Neural crest cell (in vitro differentiated cells): ENCODE data around the gene DNHD1. TPM values are rescaled to one million over a fixed set of nuclear protein-coding genes. Genes with fewer than 3 reads are reported as not detected.

Source experiments
- DNase-seq: peaks from one replicate; pipeline ENCODE4 v3.0.0; 2021; ENCODE audit warnings: low read depth, mixed read lengths, low spot score
- H3K27ac Mint-ChIP-seq: one replicate; pipeline ENCODE4 v1.8.0; 2021; ENCODE audit warnings: mild to moderate bottlenecking, mixed read lengths; ENCODE audit not compliant: unreplicated experiment
- H3K27me3 Mint-ChIP-seq: 2 replicates; pipeline ENCODE4 v1.8.0; 2021; ENCODE audit warnings: low read depth, mild to moderate bottlenecking, mixed read lengths
- H3K36me3 Mint-ChIP-seq: 2 replicates; pipeline ENCODE4 v1.8.0; 2021; ENCODE audit warnings: low read depth, mild to moderate bottlenecking, mixed read lengths
- H3K4me1 Mint-ChIP-seq: 2 replicates; pipeline ENCODE4 v1.8.0; 2021; ENCODE audit warnings: mixed read lengths
- H3K4me3 Mint-ChIP-seq: one replicate; pipeline ENCODE4 v1.8.0; 2021; ENCODE audit warnings: mild to moderate bottlenecking, mixed read lengths
- H3K9me3 Mint-ChIP-seq: 2 replicates; pipeline ENCODE4 v1.8.0; 2021; ENCODE audit warnings: mixed read lengths
- total RNA-seq: library from RNA; stranded (reverse); gene quantifications from 2 replicates; pipeline ENCODE4 v1.2.1, GENCODE V29; 2021
- TF ChIP-seq, protein P1 (sequence below): fragments of 200-600 bp; sonication (generic); conservative IDR thresholded peaks from 2 replicates; pipeline ENCODE4 v1.5.0; 2021; ENCODE audit warnings: antibody characterized with exemption, mild to moderate bottlenecking

Gene DNHD1
- total RNA-seq, 1 donor from 2014 or later = 10.2 TPM

DNA sequence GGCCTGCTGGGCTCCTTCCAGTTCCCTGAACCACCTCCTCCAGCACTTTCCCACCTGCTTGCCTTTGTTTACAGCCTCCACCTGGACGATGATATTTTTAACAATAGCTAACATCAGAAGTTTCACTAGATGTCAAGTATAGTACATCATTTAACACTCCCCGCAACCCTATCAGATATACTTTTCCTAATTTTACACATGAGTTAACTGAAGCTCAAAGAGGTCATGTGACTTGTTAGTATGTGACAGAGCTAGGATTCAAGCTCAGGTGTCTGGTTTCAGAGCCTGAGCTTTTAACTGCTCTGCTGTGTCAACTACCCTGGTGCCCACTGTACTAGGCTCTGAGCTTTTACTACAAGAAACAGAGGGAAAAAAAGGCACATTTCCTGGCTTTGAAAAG lies 42.0 kb upstream of the DNHD1 start:
- Mint-ChIP-seq H3K27ac (no peak overlapping the region), H3K36me3 (no peaks in the 10 kb centered on the region), H3K27me3 (no peaks in the 10 kb centered on the region), H3K9me3 (no peaks in the 10 kb centered on the region), H3K4me1 (no peaks in the 10 kb centered on the region), H3K4me3 (no peak overlapping the region)
- DNase-seq = no peak
- TF ChIP-seq, protein P1, sequence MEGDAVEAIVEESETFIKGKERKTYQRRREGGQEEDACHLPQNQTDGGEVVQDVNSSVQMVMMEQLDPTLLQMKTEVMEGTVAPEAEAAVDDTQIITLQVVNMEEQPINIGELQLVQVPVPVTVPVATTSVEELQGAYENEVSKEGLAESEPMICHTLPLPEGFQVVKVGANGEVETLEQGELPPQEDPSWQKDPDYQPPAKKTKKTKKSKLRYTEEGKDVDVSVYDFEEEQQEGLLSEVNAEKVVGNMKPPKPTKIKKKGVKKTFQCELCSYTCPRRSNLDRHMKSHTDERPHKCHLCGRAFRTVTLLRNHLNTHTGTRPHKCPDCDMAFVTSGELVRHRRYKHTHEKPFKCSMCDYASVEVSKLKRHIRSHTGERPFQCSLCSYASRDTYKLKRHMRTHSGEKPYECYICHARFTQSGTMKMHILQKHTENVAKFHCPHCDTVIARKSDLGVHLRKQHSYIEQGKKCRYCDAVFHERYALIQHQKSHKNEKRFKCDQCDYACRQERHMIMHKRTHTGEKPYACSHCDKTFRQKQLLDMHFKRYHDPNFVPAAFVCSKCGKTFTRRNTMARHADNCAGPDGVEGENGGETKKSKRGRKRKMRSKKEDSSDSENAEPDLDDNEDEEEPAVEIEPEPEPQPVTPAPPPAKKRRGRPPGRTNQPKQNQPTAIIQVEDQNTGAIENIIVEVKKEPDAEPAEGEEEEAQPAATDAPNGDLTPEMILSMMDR = no peak

DNA sequence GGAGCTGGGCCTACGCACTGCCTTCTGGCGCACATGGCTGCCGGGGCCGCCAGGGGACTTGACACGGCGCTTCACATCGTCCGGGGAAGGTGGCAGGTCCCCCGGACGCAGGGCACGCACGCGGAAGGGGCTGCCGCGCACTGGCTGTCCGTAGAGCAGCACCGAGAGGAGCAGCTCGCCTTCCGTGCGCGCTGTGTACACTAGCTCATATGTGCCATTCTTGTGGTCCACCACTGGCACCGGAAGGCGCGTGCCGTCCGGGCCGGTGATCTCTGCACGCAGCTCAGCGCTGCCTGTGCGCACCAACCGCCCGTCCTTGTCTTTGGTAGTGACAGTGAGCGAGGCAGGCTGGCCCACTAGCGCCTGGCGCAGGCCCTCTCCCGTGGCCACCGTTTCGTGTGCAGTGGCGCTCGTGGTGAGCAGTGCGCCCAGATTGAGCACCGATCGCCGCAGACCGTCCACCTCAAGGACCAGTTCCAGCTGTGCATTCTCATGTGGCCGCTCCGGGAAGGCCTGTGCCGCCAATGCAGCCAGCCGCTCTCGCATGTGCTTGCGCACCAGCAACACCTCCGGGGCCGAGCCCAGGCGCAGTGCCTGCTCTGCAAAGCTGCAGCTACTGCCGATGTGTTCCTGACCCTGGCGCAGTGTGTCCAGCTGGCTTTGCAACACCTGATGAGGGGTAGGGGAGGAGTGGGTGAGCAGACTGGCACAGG lies 40.6 kb upstream of the DNHD1 start:
- Mint-ChIP-seq H3K4me1 (no peaks in the 10 kb centered on the region), H3K27ac (no peak overlapping the region), H3K27me3 (no peaks in the 10 kb centered on the region), H3K9me3 (no peaks in the 10 kb centered on the region), H3K36me3 (peaks cover 3% of the 10 kb centered on the region), H3K4me3 (no peak overlapping the region)
- DNase-seq = no peak
- TF ChIP-seq, protein P1 = no peak

DNA sequence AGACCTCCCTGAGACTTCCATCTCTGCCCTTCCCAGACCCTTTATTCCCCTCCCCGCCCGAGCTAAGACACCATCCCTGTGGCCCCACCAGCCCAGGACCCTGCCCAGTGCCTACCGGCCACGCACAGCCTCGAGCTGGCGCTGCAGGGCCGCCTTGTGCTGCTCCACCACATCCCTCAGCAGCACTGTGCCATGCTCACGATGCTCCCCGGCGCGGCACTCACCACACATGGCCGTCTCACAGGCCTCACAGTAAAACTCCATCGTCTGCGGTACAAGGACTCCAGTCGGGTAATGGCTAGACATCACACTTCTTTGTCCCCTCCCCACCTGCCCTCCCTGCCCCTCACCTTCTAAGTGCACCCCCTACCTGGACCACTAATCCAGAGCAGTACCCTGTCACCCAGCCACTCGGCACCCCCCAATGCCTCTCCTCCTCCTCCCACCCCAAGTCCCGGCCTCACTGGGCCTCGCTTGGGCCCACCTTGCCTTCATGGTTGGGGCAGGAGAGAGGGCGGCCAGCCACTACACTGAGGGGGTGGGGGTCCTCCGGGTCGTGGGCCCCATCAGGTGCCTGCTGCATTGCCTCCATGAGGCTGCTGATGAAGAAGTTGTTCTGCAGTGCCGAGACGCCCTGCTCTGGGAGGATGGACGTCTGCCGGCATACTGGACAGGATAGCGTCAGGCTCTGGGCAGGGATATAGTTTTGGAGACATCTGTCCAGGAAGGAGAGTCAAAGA lies 39.3 kb upstream of the DNHD1 start:
- H3K27me3 Mint-ChIP-seq = no peaks in the 10 kb centered on the region
- H3K4me1 Mint-ChIP-seq = no peaks in the 10 kb centered on the region
- H3K9me3 Mint-ChIP-seq = no peaks in the 10 kb centered on the region
- no peak overlapping the region for H3K4me3 Mint-ChIP-seq
- H3K27ac Mint-ChIP-seq = no peak overlapping the region
- TF ChIP-seq, protein P1 = no peak
- H3K36me3 Mint-ChIP-seq = peaks cover 3% of the 10 kb centered on the region
- no peak for DNase-seq

DNA sequence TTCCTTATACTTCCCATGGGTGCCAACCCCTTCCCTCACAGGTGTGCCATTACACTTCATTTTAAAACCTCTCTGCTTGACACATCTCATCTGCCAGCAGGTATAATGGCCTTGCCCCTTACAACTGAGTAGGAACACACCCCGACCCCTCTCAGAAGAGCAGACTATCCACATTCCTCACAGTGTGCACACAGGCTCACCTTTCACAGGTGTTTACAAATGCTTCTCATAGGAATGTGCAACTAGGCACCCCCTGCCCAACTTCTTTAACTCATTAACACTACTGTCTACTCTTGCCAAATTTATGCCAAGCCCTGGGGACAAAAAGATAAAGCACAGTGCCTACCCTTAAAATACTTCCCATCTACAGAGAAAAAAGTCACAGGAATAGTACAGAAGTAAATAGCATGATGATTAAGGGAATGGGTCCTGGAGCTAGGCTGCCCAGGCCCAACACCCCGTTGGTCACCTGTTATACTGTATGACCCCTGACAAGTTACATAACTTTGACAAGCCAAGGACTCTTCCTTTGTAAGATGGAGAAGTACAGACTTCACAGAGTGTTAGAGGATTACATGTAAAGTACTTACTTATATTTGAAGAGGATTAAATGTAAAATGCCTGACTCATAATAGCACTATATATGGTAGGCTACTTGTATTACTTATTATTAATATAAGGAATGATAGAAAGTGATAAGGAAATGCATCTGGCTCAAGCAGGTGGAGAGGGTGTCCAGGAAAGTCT lies 38.6 kb upstream of the DNHD1 start:
- Mint-ChIP-seq H3K9me3 (no peaks in the 10 kb centered on the region), H3K4me3 (no peak overlapping the region), H3K27me3 (no peaks in the 10 kb centered on the region), H3K36me3 (peaks cover 3% of the 10 kb centered on the region), H3K4me1 (no peaks in the 10 kb centered on the region), H3K27ac (no peak overlapping the region)
- no peak for DNase-seq
- TF ChIP-seq, protein P1 = no peak

DNA sequence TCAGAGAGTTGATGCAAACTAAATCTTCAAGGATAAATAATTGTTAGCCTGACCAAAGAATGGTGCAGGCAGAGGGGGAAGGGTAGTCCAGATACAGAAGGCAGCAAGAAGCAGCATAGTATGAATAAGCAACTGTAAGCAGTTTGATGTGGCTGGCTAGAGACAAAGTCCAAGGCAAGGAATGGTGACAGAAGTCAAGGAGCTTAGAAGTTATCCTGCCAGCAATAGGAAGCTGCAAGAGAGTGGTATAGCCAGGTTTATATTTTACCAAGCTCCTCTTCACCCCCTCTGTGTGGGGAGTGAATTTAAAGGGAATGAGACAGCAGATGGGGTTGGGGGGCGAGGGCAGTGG lies 38.0 kb upstream of the DNHD1 start:
- TF ChIP-seq, protein P1 = no peak
- H3K27ac Mint-ChIP-seq = no peak overlapping the region
- H3K36me3 Mint-ChIP-seq = peaks cover 6% of the 10 kb centered on the region
- no peak overlapping the region for H3K4me3 Mint-ChIP-seq
- no peaks in the 10 kb centered on the region for H3K4me1 Mint-ChIP-seq
- DNase-seq = no peak
- H3K9me3 Mint-ChIP-seq = no peaks in the 10 kb centered on the region
- H3K27me3 Mint-ChIP-seq = no peaks in the 10 kb centered on the region
